IMR-90 (cell line): ENCODE data around the gene CMTM7.

Experiments used
- BHLHE40 ChIP-seq: fragments of 150-350 bp; IDR thresholded peaks from 2 replicates; pipeline ENCODE4 v1.6.1; 2016; ENCODE audit warnings: mild to moderate bottlenecking, low read depth, low read length
- CEBPB ChIP-seq: IDR thresholded peaks from 2 replicates; pipeline ENCODE4 v1.6.1; 2012; ENCODE audit warnings: low read depth, low read length, improper control_type of control experiment
- CHD1 ChIP-seq: IDR thresholded peaks from 2 replicates; pipeline ENCODE4 v1.6.1; 2012; ENCODE audit warnings: low read depth, low read length, improper control_type of control experiment
- ELK1 ChIP-seq: fragments of 150-350 bp; IDR thresholded peaks from 2 replicates; pipeline ENCODE4 v1.6.1; 2016; ENCODE audit warnings: low read depth, mild to moderate bottlenecking, low read length, moderate library complexity, borderline replicate concordance
- MAZ ChIP-seq: IDR thresholded peaks from 2 replicates; pipeline ENCODE4 v1.6.1; 2012; ENCODE audit warnings: low read depth, mild to moderate bottlenecking, low read length, improper control_type of control experiment, moderate library complexity, borderline replicate concordance
- POLR2A ChIP-seq: IDR thresholded peaks from 2 replicates; pipeline ENCODE4 v1.6.1; 2012; ENCODE audit warnings: mild to moderate bottlenecking, low read depth, low read length
- RAD21 ChIP-seq: IDR thresholded peaks from 2 replicates; pipeline ENCODE4 v1.6.1; 2012; ENCODE audit warnings: low read length, improper control_type of control experiment
- RCOR1 ChIP-seq: IDR thresholded peaks from 2 replicates; pipeline ENCODE4 v1.6.1; 2012; ENCODE audit warnings: mild to moderate bottlenecking, low read length, improper control_type of control experiment; ENCODE audit not compliant: insufficient replicate concordance
- SMC3 ChIP-seq: fragments of 150-350 bp; IDR thresholded peaks from 2 replicates; pipeline ENCODE4 v1.6.1; 2016; ENCODE audit warnings: low read depth, mild to moderate bottlenecking, antibody characterized with exemption, low read length, moderate library complexity
- TF ChIP-seq, protein P1 (sequence below): conservative IDR thresholded peaks from 2 replicates; pipeline ENCODE4 v1.5.1; 2012; ENCODE audit warnings: mild to moderate bottlenecking, low read depth, low read length, improper control_type of control experiment

GRCh38 chr3:32379831-32380500 lies 11.7 kb upstream of the CMTM7 start:
- TF ChIP-seq CHD1 (no peak), RCOR1 (no peak), CEBPB (no peak), ELK1 (no peak), RAD21 (no peak), BHLHE40 (no peak), SMC3 (no peak), POLR2A (no peak), MAZ (no peak)
- TF ChIP-seq, protein P1, sequence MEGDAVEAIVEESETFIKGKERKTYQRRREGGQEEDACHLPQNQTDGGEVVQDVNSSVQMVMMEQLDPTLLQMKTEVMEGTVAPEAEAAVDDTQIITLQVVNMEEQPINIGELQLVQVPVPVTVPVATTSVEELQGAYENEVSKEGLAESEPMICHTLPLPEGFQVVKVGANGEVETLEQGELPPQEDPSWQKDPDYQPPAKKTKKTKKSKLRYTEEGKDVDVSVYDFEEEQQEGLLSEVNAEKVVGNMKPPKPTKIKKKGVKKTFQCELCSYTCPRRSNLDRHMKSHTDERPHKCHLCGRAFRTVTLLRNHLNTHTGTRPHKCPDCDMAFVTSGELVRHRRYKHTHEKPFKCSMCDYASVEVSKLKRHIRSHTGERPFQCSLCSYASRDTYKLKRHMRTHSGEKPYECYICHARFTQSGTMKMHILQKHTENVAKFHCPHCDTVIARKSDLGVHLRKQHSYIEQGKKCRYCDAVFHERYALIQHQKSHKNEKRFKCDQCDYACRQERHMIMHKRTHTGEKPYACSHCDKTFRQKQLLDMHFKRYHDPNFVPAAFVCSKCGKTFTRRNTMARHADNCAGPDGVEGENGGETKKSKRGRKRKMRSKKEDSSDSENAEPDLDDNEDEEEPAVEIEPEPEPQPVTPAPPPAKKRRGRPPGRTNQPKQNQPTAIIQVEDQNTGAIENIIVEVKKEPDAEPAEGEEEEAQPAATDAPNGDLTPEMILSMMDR = no peak
